ENCODE measurements around the gene CAMK1D.

Gene CAMK1D

GRCh38 chr10:12455318-12455717 is 106.0 kb downstream of the CAMK1D start:
- Histone ChIP-seq H3K36me3 (ENCODE audit: control insufficient read depth, insufficient read depth, low read length) (no peaks in the 10 kb centered on the region), H3K27me3 (replicated peaks; ENCODE audit: control insufficient read depth, insufficient read depth, low read length, poor library complexity, severe bottlenecking) (no peaks in the 10 kb centered on the region), H3K27ac (ENCODE audit: insufficient read depth, low read length, poor library complexity, severe bottlenecking) (no peak overlapping the region), H3K4me1 (ENCODE audit: control insufficient read depth, insufficient read depth, low read length, poor library complexity, severe bottlenecking) (no peaks in the 10 kb centered on the region), H3K4me3 (ENCODE audit: insufficient read depth, low read depth, low read length, poor library complexity, severe bottlenecking) (no peak overlapping the region), H3K9me3 (ENCODE audit: control insufficient read depth, low read length) (no peaks in the 10 kb centered on the region)
- DNase-seq, result no peak

DNA sequence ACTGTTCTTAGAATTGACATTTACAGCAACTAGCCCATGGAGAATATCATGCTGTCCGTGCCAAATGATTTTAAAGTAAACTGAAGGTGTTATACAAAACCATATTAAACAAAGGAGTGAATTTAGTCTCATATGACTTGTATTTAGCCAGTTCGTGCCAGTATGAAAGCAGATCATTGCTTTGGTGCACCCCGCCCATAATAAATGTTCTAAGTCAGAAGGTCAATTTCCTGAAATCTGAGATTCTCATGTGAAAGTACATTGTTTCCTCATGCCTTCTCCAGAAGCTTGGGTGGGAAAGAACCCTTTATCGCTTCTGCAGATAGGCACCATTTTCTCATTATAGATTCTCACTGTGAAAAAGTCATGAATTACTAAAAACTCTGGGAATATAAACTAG is 106.4 kb downstream of the CAMK1D start:
- H3K36me3 ChIP-seq (ENCODE audit: control insufficient read depth, insufficient read depth, low read length), result no peaks in the 10 kb centered on the region
- no peak for DNase-seq

GRCh38 chr10:12459340-12459739 is 110.0 kb downstream of the CAMK1D start:
- no peaks in the 10 kb centered on the region for H3K27me3 ChIP-seq (replicated peaks; ENCODE audit: control insufficient read depth, insufficient read depth, low read length, poor library complexity, severe bottlenecking)
- no peak for DNase-seq
- no peaks in the 10 kb centered on the region for H3K9me3 ChIP-seq (ENCODE audit: control insufficient read depth, low read length)
- H3K27ac ChIP-seq (ENCODE audit: insufficient read depth, low read length, poor library complexity, severe bottlenecking), result no peak overlapping the region
- H3K36me3 ChIP-seq (ENCODE audit: control insufficient read depth, insufficient read depth, low read length), result no peaks in the 10 kb centered on the region
- H3K4me3 ChIP-seq (ENCODE audit: insufficient read depth, low read depth, low read length, poor library complexity, severe bottlenecking), result no peak overlapping the region
- H3K4me1 ChIP-seq (ENCODE audit: control insufficient read depth, insufficient read depth, low read length, poor library complexity, severe bottlenecking), result no peaks in the 10 kb centered on the region

More for the DNA sequence above, 106.4 kb downstream of the CAMK1D start:
- Histone ChIP-seq H3K27me3 (replicated peaks; ENCODE audit: control insufficient read depth, insufficient read depth, low read length, poor library complexity, severe bottlenecking) (no peaks in the 10 kb centered on the region), H3K4me1 (ENCODE audit: control insufficient read depth, insufficient read depth, low read length, poor library complexity, severe bottlenecking) (no peaks in the 10 kb centered on the region), H3K27ac (ENCODE audit: insufficient read depth, low read length, poor library complexity, severe bottlenecking) (no peak overlapping the region), H3K4me3 (ENCODE audit: insufficient read depth, low read depth, low read length, poor library complexity, severe bottlenecking) (no peak overlapping the region), H3K9me3 (ENCODE audit: control insufficient read depth, low read length) (no peaks in the 10 kb centered on the region)

- no peaks in the 10 kb centered on the region for H3K9me3 ChIP-seq (ENCODE audit: control insufficient read depth, low read length)
- no peak overlapping the region for H3K4me3 ChIP-seq (ENCODE audit: insufficient read depth, low read depth, low read length, poor library complexity, severe bottlenecking)
- H3K36me3 ChIP-seq (ENCODE audit: control insufficient read depth, insufficient read depth, low read length), result no peaks in the 10 kb centered on the region
- no peaks in the 10 kb centered on the region for H3K27me3 ChIP-seq (replicated peaks; ENCODE audit: control insufficient read depth, insufficient read depth, low read length, poor library complexity, severe bottlenecking)
- no peak overlapping the region for H3K27ac ChIP-seq (ENCODE audit: insufficient read depth, low read length, poor library complexity, severe bottlenecking)
- H3K4me1 ChIP-seq (ENCODE audit: control insufficient read depth, insufficient read depth, low read length, poor library complexity, severe bottlenecking), result no peaks in the 10 kb centered on the region
- DNase-seq, result no peak
These were observed 110.4 kb downstream of the CAMK1D start for GRCh38 chr10:12459762-12460161.

DNA sequence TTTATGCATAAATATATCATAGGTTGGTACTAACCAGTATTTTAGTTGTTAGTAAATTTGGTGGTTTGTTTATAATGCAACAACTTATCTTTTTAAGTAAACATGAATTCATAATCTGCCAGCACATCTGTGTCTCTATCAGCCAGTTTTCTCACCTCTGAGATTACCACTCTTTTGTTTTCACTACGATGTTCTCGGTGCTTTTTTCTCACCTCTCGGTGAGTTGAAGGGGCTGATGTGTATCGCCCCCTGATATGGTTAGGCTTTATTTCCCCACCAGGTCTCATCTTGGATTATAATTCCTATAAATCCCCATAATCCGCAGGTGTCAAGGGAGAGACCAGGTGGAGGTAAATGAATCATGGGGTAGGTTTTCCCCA is 114.1 kb downstream of the CAMK1D start:
- no peak for DNase-seq
- no peaks in the 10 kb centered on the region for H3K36me3 ChIP-seq (ENCODE audit: control insufficient read depth, insufficient read depth, low read length)
- H3K27ac ChIP-seq (ENCODE audit: insufficient read depth, low read length, poor library complexity, severe bottlenecking), result no peak overlapping the region
- H3K9me3 ChIP-seq (ENCODE audit: control insufficient read depth, low read length), result no peaks in the 10 kb centered on the region
- no peaks in the 10 kb centered on the region for H3K27me3 ChIP-seq (replicated peaks; ENCODE audit: control insufficient read depth, insufficient read depth, low read length, poor library complexity, severe bottlenecking)
- H3K4me3 ChIP-seq (ENCODE audit: insufficient read depth, low read depth, low read length, poor library complexity, severe bottlenecking), result no peak overlapping the region
- H3K4me1 ChIP-seq (ENCODE audit: control insufficient read depth, insufficient read depth, low read length, poor library complexity, severe bottlenecking), result no peaks in the 10 kb centered on the region

DNA sequence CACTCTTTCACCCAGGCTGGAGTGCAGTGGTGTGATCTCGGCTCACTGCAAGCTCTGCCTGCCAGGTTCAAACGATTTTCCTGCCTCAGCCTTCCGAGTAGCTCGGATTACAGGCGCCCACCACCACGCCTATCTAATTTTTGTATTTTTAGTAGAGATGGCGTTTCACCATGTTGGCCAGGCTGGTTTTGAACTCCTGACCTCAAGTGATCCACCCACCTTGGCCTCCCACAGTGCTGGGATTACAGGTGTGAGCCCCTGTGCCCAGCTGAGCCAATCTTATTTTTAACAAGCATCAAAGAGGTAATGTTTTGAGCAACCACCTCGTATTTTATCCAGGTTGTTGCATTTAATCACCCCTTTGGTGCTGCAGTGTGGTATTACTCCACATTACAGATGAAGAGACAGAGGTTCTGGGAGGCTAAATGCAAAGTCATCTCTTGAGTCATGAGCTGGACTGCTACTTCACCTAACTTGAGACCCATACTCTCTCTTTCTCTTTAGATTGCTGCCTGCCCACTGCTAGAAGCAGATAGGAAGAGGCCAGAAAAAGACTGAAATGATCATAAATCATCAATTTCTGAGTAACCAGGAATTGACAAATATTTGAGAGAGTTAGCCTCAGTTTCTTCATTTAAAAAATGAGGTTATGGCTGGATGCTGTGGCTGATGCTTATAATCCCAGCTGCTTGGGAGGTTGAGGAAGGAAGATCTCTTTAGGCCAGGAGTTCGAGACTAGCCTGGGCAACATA is 116.2 kb downstream of the CAMK1D start:
- Histone ChIP-seq H3K36me3 (ENCODE audit: control insufficient read depth, insufficient read depth, low read length) (no peaks in the 10 kb centered on the region), H3K27me3 (replicated peaks; ENCODE audit: control insufficient read depth, insufficient read depth, low read length, poor library complexity, severe bottlenecking) (no peaks in the 10 kb centered on the region), H3K27ac (ENCODE audit: insufficient read depth, low read length, poor library complexity, severe bottlenecking) (no peak overlapping the region), H3K4me3 (ENCODE audit: insufficient read depth, low read depth, low read length, poor library complexity, severe bottlenecking) (no peak overlapping the region), H3K9me3 (ENCODE audit: control insufficient read depth, low read length) (no peaks in the 10 kb centered on the region), H3K4me1 (ENCODE audit: control insufficient read depth, insufficient read depth, low read length, poor library complexity, severe bottlenecking) (no peaks in the 10 kb centered on the region)
- DNase-seq, result no peak

DNA sequence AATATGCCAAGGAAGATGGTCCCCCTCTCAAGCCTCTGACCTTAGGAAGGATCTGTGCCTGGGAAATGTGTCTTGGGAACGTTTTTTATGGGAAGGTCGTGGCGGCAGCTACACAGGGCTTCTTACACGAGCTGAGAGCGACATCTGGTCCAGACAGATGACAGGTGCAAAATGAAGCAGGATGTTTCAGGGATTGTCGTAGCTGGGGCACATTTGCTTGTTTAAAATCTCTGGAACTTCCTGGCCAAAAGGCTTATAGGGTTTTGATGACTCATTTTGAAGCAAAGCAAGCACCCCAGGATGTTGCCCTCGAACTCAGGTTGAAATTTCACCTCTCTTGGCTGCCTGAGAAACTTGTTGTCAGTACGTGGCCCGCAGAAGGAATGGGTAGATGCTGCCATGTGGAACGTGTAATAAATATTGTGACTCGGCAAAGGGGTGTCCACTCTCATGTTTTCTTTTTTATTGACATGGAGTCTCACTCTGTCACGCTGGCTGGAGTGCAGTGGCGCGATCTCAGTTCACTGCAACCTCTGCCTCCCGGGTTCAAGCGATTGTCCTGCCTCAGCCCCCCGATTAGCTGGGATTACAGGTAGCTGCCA is 117.5 kb downstream of the CAMK1D start:
- no peaks in the 10 kb centered on the region for H3K9me3 ChIP-seq (ENCODE audit: control insufficient read depth, low read length)
- no peaks in the 10 kb centered on the region for H3K36me3 ChIP-seq (ENCODE audit: control insufficient read depth, insufficient read depth, low read length)
- DNase-seq, result no peak
- no peaks in the 10 kb centered on the region for H3K27me3 ChIP-seq (replicated peaks; ENCODE audit: control insufficient read depth, insufficient read depth, low read length, poor library complexity, severe bottlenecking)
- H3K4me3 ChIP-seq (ENCODE audit: insufficient read depth, low read depth, low read length, poor library complexity, severe bottlenecking), result no peak overlapping the region
- H3K4me1 ChIP-seq (ENCODE audit: control insufficient read depth, insufficient read depth, low read length, poor library complexity, severe bottlenecking), result no peaks in the 10 kb centered on the region
- H3K27ac ChIP-seq (ENCODE audit: insufficient read depth, low read length, poor library complexity, severe bottlenecking), result no peak overlapping the region

- Histone ChIP-seq H3K27me3 (replicated peaks; ENCODE audit: control insufficient read depth, insufficient read depth, low read length, poor library complexity, severe bottlenecking) (no peaks in the 10 kb centered on the region), H3K27ac (ENCODE audit: insufficient read depth, low read length, poor library complexity, severe bottlenecking) (no peak overlapping the region), H3K4me3 (ENCODE audit: insufficient read depth, low read depth, low read length, poor library complexity, severe bottlenecking) (no peak overlapping the region), H3K4me1 (ENCODE audit: control insufficient read depth, insufficient read depth, low read length, poor library complexity, severe bottlenecking) (no peaks in the 10 kb centered on the region), H3K36me3 (ENCODE audit: control insufficient read depth, insufficient read depth, low read length) (no peaks in the 10 kb centered on the region), H3K9me3 (ENCODE audit: control insufficient read depth, low read length) (no peaks in the 10 kb centered on the region)
- no peak for DNase-seq
These were observed 120.0 kb downstream of the CAMK1D start for GRCh38 chr10:12469345-12469744.

DNA sequence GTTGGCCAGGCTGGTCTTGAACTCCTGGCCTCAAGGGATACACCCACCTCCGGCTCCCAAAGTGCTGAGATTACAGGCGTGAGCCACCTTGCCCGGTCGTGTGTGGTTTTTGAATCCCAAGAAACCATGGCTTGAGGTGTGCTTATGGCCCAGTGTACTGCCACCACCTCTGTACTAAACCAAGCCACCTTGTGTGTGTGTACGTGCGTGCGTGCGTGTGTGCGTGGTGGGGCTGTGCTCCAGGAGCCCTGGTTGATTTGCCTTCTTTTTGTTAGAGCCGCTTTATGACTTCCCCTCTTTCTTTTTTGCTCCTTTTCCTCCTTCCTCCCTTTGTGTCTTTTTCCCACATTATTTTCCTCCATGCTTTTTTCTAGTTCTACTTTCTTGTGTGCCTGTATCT is 121.4 kb downstream of the CAMK1D start:
- no peaks in the 10 kb centered on the region for H3K36me3 ChIP-seq (ENCODE audit: control insufficient read depth, insufficient read depth, low read length)
- DNase-seq, result no peak

DNA sequence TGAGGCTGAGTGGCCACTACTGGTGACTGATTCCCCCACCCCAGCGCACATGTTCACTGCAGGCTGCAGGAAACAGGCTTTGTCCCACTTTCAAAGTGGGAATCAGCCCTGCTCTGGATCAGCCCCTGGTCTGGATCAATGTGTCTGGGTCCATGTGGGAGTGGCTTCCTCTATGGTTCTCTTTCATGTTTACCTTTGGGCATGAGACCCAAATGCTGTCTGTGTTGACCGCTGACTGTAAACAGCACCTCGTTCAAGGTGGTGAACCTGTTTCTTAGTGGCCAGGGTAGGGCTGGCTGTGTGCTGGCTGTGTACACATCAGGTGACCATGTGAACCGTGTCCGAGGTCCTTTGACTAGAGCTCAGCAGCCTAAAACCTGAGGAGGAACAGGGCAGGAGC is 121.8 kb downstream of the CAMK1D start:
- DNase-seq, result no peak
- no peak overlapping the region for H3K4me3 ChIP-seq (ENCODE audit: insufficient read depth, low read depth, low read length, poor library complexity, severe bottlenecking)

More for the DNA sequence above, 121.4 kb downstream of the CAMK1D start:
- no peak overlapping the region for H3K4me3 ChIP-seq (ENCODE audit: insufficient read depth, low read depth, low read length, poor library complexity, severe bottlenecking)
- no peaks in the 10 kb centered on the region for H3K9me3 ChIP-seq (ENCODE audit: control insufficient read depth, low read length)
- no peaks in the 10 kb centered on the region for H3K4me1 ChIP-seq (ENCODE audit: control insufficient read depth, insufficient read depth, low read length, poor library complexity, severe bottlenecking)
- H3K27me3 ChIP-seq (replicated peaks; ENCODE audit: control insufficient read depth, insufficient read depth, low read length, poor library complexity, severe bottlenecking), result no peaks in the 10 kb centered on the region
- H3K27ac ChIP-seq (ENCODE audit: insufficient read depth, low read length, poor library complexity, severe bottlenecking), result no peak overlapping the region

More for the DNA sequence above, 121.8 kb downstream of the CAMK1D start:
- H3K9me3 ChIP-seq (ENCODE audit: control insufficient read depth, low read length), result no peaks in the 10 kb centered on the region
- H3K36me3 ChIP-seq (ENCODE audit: control insufficient read depth, insufficient read depth, low read length), result no peaks in the 10 kb centered on the region
- no peaks in the 10 kb centered on the region for H3K27me3 ChIP-seq (replicated peaks; ENCODE audit: control insufficient read depth, insufficient read depth, low read length, poor library complexity, severe bottlenecking)
- no peaks in the 10 kb centered on the region for H3K4me1 ChIP-seq (ENCODE audit: control insufficient read depth, insufficient read depth, low read length, poor library complexity, severe bottlenecking)
- no peak overlapping the region for H3K27ac ChIP-seq (ENCODE audit: insufficient read depth, low read length, poor library complexity, severe bottlenecking)

Data from effector memory CD4-positive, alpha-beta T cell (primary cell).